Hindlimb muscle (tissue), 1 donor: ENCODE measurements around the gene FAHD2A. TPM values are rescaled to one million over a fixed set of nuclear protein-coding genes. Genes with fewer than 3 reads are reported as not detected.
A peak's percentile ranks its signal among the peaks of the same experiment; 100 is the strongest.
"Not testable (repeated sequence)": the region's sequence is repeated elsewhere in the genome, so short reads cannot be mapped to it uniquely, and the experiment has no call there.

Source experiments
- DNase-seq: peaks from one replicate; pipeline ENCODE4 v3.0.0-alpha.2; 2013
- polyA plus RNA-seq: library from polyadenylated mRNA; unstranded; fragments of 120-200 nt; gene quantifications from one replicate; pipeline ENCODE4 v1.2.1, GENCODE V29; 2013; ENCODE audit not compliant: insufficient read length

Gene FAHD2A, protein sequence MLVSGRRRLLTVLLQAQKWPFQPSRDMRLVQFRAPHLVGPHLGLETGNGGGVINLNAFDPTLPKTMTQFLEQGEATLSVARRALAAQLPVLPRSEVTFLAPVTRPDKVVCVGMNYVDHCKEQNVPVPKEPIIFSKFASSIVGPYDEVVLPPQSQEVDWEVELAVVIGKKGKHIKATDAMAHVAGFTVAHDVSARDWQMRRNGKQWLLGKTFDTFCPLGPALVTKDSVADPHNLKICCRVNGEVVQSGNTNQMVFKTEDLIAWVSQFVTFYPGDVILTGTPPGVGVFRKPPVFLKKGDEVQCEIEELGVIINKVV
- 23.7 TPM for polyA plus RNA-seq

DNA sequence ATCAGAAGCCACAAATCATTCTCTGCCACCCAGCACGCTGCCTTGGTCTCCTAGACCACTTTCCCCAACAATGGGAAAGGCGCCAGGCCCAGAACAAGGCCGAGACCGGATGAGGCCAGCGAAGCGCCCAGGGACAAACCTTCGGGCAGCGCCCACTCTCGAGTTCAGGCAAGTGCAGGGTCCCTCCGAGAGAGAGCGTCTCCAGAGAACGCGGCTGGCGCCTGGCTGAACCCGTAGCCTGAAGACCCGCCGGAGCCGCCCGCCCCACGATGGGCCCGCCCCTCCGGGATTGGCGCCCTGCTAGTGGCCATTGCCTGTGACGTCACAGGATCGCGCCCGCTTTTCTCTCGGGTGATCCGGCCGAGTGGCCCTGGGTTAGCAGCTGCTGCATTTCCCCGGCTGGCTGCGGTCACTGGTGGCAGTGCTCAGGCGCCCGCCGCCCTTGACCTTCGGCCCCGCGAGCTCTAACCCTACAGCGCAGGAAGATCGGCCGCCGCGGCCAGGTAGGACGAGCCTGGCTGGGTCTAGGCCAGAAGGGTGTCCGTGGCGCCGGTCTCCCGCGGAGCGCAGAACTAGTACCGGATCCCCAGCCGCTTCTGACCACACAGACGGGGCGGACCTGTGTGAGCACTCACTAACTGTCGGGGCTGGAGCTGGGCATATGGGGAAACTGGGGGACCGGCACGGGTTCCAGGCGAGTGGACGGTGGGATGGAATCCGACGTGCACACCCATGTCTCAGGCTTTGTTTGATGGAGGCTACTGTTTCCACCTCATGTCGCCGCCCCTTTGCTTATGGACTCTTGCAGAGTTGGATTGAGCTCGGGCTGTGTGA, at the start of gene FAHD2A:
Gene FAHD2A, plus strand, starts transcription at position 339 of the 834 bp plus-strand sequence. CDS start 2,851 bp downstream, outside the sequence.
- DNase-seq = peak; percentile 94

DNA sequence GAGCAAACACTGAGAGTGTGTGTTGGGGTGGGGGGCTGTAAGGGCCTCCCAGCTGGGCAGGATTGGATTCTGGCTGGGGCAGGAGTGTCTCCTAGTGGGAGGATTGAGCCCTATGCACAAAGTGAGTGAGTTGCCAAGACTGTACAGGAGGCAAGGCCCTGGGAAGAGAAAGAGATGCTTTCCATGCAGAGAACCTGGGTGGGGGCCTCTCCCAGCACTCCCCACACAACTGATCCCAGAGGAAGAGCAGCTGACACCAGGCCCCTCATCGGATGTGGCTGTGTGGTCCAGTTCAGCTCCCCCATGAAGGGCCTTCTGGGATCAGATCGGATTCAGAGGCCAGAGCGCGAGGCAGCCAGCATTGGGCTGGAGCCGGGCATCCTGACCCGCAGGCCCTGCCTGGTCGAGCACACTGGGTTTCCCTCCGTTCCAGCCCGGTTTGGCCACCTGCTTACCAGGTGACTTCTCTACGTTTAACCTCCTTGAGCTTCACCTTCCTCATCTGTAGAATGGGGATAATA, 49.4 kb upstream of the FAHD2A start:
- DNase-seq = no peak

DNA sequence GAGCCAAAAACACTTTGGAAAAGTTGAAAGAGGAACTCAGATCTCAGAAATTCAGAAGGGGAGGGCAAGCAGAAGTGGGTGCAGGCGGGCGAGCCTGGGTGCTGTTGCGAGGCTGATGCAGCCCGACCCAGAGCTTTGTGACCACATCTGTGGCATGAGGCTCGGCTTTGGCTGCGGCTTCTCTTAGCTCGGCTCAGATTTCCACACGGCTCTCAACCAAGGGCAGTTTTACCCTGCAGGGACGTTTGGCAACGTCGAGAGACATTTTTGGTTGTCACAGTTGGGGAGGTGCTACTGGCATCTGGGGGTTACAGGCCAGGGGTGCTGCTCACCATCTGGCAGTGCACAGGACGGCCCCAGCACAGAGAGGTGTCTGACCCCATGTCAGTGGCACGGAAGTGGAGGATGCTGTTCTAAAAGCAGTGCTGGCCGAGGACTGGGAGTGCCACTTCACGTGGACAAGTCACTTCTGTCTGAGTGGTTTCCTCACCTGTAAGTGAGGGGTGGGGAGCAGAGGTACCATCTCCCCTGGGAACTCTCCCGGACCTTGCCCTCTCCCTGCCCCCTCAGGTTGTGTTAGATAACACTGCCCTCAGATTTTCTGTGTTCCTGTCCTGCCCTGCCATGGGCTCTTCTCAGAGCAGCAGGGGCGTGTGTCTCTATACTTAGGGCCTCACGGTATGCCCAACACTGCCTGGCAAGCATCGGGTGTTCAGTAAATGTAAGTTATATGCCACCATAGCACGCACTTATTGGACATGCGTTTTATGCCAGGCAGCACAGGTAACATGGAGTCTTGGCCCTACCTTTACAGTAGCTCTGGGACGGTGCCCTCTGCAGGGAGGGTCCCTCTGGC, 48.7 kb upstream of the FAHD2A start:
- DNase-seq = no peak

DNA sequence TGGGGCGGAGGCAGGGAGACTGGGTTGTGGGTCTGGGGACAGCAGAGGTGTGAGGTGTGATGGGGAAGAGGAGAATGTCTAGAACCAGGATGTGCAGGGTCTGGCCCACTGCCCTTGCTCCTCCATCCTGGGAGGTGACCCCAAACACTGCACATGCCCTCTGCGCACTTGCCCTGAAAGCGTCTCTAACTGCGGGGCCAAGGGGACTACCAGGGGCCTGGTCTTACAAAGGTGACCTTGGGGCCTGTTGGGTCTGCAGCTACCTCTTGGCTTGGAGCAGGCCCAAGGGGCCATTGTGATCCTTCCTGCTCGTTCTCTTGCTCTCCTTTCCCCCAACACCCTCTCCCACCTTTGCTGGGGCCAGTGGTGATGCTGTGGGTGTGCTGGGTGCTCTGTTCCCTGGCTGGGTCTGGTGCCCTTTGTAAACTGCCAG, 48.0 kb upstream of the FAHD2A start:
- DNase-seq = no peak

DNA sequence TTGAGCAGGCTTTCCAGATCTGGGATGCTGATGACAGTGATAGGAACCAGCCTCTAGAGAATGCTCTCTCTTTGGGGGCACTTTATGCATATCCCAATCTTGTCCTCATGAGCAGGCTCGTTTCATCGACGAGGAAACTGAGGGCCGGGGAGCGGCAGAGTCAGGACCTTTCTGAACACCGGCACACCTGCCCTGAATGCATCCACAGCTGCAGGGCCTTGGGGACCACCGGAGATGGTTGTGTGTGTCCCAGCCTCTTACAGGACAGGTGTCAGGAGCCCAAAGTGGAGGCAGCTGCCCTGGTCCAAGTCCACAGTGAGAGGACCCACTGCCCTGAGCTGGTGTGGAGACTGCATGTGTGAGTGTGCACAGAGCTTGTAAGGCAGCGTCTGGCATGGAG, 47.6 kb upstream of the FAHD2A start:
- DNase-seq = no peak

DNA sequence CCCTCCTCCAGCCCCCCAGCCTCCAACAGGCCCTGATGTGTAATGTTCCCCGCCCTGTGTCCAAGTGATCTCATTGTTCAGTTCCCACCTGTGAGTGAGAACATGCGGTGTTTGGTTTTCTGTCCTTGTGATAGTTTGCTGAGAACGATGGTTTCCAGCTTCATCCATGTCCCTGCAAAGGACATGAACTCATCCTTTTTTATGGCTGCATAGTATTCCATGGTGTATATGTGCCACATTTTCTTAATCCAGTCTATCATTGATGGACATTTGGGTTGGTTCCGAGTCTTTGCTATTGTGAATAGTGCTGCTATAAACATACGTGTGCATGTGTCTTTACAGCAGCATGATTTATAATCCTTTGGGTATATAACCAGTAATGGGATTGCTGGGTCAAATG, 47.0 kb upstream of the FAHD2A start:
- DNase-seq = not testable (repeated sequence)

DNA sequence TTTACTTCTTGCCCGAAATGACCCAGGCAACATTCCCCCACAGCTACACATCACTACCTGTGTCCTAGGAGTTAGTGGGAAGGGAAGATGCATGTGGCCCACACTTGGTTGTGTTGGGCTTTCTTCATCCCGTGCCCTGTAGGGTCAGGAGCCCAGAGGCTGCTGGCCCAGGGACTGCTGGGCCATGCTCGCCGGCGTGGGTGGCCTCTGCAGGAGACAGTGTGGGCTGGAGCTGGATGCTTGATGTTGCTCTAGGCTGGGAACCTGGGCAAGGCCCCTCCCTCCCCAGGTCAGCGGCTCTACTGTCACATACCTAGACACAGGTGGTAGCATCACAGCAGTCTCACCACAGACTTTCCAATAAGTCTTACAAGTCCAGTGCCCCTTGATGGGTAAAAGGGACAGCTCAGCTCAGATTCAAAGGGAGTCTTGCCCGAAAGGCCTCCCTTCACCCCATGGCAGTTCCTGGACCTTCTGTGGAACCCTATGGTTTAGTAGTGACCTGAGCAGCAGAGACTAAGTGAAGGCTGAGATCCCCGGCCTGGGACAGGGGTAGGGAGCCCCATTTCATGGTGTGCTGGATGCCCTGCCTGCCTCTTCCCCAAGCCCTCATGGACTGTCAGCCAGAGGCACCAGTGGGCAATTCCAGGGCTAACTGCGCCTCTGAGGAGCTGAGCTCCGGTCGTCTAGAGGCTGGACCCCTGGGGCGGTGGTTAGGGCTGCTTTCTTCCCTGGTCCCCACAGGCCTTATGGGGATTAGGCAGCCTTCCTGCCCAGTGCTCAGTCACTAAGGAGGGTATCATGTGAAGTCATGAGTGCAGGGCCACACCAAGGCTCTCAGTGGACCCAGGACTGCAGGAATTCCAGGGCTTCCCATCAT, 45.4 kb upstream of the FAHD2A start:
- no peak for DNase-seq

DNA sequence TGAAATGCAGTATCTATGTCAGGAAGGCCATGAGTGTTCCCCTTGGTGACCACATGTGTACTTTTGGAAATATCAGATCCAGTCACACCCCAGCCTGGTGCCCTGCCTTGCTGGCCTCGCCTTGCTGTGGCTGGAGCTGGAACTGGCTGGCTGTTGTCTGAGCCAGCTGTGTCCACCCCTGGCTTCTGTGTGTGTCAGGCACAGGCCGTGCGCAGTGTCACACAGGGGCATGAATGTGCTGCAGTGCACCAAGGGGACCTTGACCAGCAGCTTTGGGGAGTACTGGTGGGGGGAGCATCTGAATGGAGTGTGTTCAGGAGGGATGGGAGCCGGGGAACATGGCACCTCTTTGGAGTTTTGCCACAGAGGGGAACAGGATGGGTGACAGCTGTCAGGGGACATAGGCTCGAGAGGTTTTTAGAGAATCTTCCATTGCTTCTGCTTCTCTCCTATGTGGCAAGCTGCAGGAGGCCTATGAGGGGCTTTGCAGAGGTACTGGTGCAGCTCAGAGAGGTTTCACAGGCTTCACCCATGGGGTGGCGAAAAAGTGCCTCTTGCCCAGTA, 44.7 kb upstream of the FAHD2A start:
- DNase-seq = no peak

DNA sequence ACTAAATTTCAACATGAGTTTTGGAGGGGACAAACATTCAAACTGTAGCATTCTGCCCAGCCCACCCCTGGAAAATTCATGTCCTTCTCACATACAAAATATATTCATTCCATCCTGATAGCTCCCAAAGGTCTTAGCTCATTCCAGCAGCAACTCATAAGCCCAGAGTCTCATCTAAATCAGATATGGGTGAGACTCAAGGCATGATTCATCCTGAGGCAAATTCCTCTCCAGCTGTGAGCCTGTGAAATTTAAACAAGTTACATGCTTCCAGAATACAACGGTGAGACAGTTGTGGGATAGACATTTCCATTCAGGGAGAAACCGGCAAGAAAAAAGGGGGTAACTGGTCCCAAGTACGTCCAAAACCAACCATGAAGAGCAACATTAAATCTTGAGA, 43.5 kb upstream of the FAHD2A start:
- DNase-seq = no peak

DNA sequence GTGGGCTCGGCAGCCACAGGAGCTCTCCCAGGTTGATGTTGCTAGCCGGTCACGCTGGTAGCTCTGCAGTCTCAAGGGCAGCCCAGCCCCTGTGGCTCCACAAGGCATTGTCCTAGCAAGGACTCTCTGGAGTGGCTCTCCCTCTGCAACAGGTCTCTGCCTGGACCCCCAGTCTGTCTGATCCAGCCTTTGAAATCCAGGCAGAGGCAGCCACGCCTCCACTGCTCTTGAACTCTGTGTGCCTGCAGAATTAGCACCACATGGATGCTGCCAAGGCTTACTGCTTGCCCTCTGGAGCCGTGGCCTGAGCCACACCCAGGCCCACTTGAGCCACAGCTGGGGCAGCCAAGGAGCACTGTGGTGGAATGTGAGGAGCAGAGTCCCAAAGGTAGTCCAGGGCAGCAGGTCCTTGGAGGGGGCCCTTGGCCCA, 43.0 kb upstream of the FAHD2A start:
- no peak for DNase-seq

DNA sequence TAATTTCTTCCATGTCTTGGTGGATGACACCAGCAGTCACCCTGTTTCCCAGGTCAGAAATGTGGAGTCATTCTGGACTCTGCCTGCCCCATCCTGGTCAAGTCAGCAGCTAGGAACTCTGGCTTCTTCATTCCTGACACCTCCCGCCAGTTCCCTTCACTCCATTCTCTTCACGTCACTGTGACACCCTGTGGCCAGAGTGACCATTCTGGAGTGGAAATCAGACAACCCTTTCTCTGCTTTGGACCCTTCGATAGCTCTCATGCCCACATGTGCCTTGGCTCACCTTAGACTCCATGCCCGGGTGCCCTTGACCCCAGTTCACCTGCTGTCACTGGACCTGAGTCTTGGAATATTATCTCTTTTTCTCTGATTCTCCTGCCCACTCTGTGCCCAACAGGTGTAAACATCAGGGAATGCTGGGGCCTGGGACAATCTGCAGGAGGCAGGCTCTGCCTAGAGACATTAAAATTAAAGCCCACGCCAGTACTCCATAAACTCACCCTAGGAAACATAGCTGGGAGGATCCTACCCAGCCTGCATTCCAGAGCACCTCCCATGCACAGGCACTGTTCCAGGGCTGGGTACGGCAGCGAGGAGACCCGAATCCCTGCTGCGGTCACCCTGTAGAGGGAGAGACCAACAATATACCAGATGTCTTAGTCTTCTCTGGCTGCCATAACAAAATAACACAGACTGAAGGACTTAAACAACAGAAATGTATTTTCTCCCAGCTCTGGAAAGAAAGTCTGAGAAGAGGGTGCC, 41.1 kb upstream of the FAHD2A start:
- DNase-seq = no peak

DNA sequence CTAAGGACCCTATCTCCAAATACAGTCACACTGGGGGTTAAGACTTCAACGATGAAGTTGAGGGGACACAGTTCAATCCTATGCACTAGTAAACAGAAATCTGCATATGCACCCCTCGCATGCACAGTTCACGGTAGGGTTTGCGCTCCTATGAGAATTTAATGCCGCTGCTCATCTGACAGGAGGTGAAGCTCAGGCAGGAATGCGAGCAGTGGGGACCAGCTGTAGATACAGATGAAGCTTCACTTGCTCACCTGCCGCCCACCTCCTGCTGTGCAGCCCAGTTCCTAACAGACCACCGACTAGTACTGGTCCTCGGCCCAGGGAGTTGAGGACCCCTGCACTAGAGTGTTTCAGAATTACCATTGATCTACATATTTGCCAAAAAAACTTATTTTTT, 40.0 kb upstream of the FAHD2A start:
- DNase-seq = no peak

DNA sequence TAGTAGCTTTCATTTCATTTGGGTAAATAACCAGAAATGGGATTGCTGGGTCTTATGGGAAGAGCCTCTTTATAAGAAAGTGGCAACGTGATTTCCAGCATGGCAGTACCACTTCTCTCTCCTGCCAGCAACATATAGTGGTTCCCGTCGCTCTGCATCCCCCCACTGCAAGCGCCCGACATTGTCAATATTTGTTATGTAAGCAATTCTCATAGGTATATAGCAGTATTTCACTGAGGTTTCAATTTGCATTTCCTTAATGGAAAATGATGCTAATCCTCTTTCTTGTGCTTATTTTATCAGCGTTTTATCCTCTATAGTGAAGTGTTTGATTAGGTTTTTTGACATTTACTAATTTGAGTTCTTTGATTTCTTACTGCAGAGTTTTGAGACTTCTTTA, 36.0 kb upstream of the FAHD2A start:
- no peak for DNase-seq

DNA sequence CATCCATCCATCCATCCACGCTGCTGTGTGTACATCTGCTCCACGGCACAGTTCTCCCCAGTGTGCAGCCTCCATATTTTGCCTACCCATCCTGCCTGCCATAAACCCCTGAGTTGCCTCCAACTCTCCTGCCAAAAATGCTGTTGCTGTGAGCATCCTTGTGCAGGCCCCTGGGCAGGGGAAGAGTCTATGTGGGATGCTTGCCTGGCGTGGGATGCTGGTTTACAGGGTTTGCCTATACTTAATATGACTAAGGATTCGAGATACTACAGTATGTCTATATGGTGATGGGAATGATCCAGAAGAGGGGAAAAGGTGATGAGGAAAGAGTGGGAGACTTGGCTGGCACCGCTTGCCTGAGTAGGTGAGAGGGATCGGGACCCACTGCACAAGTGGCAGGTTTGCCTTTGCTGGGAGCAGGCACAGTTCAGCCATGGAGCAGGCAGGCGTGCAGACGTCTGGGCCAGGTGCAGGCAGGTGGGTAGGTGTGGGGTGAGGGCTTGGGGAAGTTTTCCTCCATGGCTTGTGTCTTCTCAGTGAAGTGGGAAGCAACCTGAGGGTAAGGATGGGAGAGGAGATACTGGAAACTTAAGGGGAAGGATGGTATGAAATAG, 30.2 kb upstream of the FAHD2A start:
- no peak for DNase-seq

DNA sequence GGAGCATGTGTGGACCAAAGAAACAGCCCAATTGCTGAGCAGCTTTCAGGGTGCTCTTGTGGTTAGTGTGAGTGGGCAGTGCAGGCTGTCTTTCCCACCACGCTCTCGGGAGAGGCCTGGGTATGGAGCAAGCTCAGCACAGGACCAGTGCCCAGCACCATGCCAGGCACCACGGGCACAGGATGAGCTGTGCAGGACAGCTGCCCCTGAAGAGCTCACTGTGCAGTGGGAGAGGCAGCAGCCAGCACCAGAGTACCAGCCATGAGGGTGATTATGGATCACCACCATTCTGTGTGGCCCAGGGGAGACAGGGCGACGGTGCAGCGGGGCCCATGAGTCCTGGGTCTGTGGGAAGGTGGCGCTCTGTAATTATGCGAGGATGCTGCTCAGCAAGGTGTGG, 29.7 kb upstream of the FAHD2A start:
- DNase-seq = no peak

DNA sequence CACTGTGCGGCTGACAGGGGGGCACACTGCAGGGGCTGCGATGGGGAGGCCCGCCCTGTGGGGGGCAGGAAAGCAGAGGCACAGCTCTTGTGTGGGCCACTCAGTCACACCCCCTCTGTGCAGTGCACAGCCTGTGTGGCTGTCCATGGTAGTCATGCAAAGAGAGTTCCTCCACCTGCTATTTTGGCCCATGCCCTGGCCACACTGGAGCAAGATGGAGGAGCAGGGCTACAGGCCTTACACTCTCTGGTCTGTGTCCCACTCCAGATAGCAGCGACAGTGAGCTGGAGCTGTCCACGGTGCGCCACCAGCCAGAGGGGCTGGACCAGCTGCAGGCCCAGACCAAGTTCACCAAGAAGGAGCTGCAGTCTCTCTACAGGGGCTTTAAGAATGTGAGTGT, 28.5 kb upstream of the FAHD2A start:
- no peak for DNase-seq

DNA sequence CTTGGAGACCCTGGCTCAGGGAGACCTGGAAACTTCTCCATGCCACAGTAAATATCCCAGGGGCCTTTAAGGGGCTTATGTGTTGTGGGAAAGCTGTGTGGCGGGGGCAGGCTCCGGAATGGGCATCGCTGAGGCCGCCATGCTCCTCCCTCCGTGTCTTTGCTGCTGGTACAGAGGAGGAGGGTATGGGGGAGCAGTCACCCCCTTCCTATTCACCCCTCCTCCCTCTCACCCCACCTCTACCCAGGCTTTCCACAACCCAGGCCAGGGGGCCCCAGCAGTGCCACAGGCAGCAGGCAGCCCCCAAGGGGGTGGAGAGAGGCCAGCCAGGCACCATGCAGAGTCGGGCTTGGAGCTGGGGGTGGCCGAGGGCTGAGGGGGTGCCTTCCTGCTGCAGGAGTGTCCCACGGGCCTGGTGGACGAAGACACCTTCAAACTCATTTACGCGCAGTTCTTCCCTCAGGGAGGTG, 28.0 kb upstream of the FAHD2A start:
- DNase-seq = no peak

DNA sequence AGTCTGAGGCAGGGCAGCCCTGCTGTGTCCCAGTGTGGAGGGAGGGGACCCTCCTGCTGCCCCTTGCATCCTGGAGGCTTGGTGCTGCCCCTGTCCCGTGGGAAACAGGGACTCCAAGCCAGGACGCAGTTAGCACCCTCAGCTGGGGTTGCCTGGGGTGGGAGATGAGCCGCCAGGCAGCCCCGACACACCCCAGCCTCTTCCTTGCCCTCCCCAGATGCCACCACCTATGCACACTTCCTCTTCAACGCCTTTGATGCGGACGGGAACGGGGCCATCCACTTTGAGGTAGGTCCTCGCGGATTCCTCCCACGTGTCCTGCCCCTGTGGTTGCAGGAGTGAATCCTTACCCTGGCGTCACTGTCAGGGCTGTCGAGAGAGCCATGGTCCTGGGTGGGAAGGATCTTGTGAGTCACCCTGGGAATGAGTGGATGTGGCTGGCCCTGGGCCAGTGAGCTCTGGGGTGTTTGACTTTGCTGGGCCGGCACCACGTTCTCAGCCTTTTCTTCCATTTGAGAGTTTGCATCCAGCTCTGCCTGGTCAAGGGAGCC, 27.5 kb upstream of the FAHD2A start:
- no peak for DNase-seq

DNA sequence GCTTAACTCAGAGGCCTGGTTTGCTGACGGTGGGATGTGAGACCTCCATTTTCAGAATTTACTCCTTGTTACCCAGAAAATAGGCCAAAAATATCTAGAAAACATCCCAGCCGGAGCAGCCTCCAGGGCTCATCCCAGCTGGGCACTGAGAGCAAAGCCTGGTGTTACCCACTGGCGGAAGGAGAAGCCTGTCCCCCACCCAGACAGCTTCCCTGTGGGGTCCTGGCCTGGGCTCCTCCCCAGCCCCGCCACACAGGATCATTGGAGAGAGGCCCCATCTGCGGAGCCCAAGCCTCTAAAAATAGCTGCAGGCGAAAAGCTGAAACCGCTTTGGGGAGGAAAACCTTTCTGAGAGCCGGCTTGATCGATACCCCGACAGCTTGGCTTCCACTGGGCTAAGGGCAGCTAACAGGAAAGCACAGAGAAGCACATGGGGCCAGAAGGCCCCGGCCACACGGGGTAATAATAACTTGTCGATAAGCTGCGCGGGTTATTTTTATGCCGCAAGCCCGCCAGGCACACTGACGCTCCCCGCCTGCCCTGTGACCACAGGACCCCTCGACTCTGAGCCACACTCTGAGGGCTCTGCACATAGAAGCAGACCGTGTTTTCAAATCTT, 26.9 kb upstream of the FAHD2A start:
- no peak for DNase-seq
